GM18520 (cell line): Measurements from ENCODE around the gene ST6GALNAC5.

Experiments used
- ATAC-seq: cut with Tn5 transposase; IDR thresholded peaks from one replicate; pipeline ENCODE4 v1.9.1; 2021; ENCODE audit not compliant: unreplicated experiment

Gene ST6GALNAC5

GRCh38 chr1:77096496-77097255 is 229.4 kb downstream of the ST6GALNAC5 start:
- ATAC-seq, result no peak

DNA sequence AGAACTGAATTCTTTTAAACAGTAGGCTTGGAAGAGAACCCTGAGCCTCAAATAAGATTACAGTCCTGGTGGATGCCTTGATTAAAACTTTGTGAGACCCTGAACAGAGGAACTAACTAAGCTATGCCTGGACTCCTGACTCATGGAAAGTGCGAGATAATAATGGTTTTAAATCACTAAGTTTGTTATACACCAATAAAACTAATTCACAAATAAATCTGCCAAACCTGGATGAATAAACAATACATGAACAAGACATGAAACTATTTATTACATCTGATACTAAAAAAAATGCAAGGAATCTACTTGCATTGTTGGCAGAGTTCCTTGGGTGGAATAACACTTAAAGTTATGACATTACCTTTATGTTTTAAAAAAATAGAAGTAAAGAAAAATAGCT is 233.6 kb downstream of the ST6GALNAC5 start:
- no peak for ATAC-seq

DNA sequence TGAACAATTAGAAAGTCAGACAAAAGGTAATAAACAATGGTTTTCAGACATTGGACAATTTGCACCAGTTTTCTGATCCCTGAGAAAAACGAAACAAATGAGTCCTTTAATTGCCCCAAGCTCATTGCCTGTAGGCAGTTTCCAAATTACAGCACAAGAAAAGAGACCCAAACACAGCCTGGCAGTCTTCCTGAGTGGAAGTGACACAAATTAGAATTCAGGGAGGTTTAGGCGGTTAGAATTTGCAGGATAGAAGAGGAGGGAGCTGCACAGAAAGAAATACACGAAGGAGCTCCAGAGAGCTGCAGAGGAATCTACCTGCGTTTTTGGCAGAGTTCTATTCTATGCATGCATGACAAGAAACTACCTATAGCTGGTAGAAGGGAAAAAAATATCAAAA is 236.2 kb downstream of the ST6GALNAC5 start:
- ATAC-seq, result no peak

GRCh38 chr1:77104672-77105071 is 237.4 kb downstream of the ST6GALNAC5 start:
- ATAC-seq, result no peak
